ENCODE measurements around the gene MRPL40. TPM values are rescaled to one million over a fixed set of nuclear protein-coding genes. Genes with fewer than 3 reads are reported as not detected.
A peak's percentile ranks its signal among the peaks of the same experiment; 100 is the strongest.

MRPL40 gene
- total and polyA plus RNA-seq, 10 of the 15 experiments (the other 5 are each of a cell fraction or from before 2014, with no cell fraction given), result 41.2 to 207 (median 69.1) TPM

- TF ChIP-seq POLR2AphosphoS2 (IDR thresholded peaks at IDR 0.05; ENCODE audit: low read depth, low read length), result peak; percentile 80
- TF ChIP-seq CHD2 (IDR thresholded peaks at IDR 0.05; ENCODE audit: borderline replicate concordance, low read depth, low read length), result peak; percentile 95
- 0 out of 2 replicates have a peak, but pooled peaks have one; percentile 18 for TF ChIP-seq SPI1 (IDR thresholded peaks at IDR 0.05; ENCODE audit: borderline replicate concordance, insufficient read depth, low read depth, low read length)
- TF ChIP-seq SP1 (IDR thresholded peaks at IDR 0.05; ENCODE audit: low read depth, low read length), result peak; percentile 96
- no peak for TF ChIP-seq ETV6 (conservative IDR thresholded peaks at IDR 0.05 in 1 of 2, IDR thresholded peaks at IDR 0.05 in 1 of 2; ENCODE audit: borderline replicate concordance in 1 of 2, low read depth in 1 of 2)
- TF ChIP-seq, protein P1, sequence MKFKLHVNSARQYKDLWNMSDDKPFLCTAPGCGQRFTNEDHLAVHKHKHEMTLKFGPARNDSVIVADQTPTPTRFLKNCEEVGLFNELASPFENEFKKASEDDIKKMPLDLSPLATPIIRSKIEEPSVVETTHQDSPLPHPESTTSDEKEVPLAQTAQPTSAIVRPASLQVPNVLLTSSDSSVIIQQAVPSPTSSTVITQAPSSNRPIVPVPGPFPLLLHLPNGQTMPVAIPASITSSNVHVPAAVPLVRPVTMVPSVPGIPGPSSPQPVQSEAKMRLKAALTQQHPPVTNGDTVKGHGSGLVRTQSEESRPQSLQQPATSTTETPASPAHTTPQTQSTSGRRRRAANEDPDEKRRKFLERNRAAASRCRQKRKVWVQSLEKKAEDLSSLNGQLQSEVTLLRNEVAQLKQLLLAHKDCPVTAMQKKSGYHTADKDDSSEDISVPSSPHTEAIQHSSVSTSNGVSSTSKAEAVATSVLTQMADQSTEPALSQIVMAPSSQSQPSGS (IDR thresholded peaks at IDR 0.05; ENCODE audit: low read length), result no peak
- peak; percentile 65; the same call in 1 of the 2 replicates for TF ChIP-seq ZNF687 (IDR thresholded peaks at IDR 0.05)
- TF ChIP-seq FOS (IDR thresholded peaks at IDR 0.05; ENCODE audit: borderline replicate concordance, extremely low read depth, insufficient read length), result peak; percentile 68
- TF ChIP-seq SMAD5 (IDR thresholded peaks at IDR 0.05; ENCODE audit: low read depth), result 0 out of 2 replicates have a peak, but pooled peaks have one; percentile 42
- TF ChIP-seq, protein P2, sequence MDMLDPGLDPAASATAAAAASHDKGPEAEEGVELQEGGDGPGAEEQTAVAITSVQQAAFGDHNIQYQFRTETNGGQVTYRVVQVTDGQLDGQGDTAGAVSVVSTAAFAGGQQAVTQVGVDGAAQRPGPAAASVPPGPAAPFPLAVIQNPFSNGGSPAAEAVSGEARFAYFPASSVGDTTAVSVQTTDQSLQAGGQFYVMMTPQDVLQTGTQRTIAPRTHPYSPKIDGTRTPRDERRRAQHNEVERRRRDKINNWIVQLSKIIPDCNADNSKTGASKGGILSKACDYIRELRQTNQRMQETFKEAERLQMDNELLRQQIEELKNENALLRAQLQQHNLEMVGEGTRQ (IDR thresholded peaks at IDR 0.05; ENCODE audit: borderline replicate concordance, low read depth, low read length), result peak; percentile 22; the same call in 1 of the 2 replicates
- 0 out of 3 replicates have a peak, but pooled peaks have one; percentile 56 for TF ChIP-seq POU2F2 (IDR thresholded peaks at IDR 0.05; ENCODE audit: borderline replicate concordance, low read depth, low read length)
- peak; percentile 63; the same call in 1 of the 2 replicates for TF ChIP-seq NR2F1 (conservative IDR thresholded peaks at IDR 0.05)
- 0 out of 2 replicates have a peak, but pooled peaks have one; percentile 36 for TF ChIP-seq ZNF24 (IDR thresholded peaks at IDR 0.05)
- peak in 1 of 2 experiments; percentile 74; a peak in 2 of 4 replicates for TF ChIP-seq BHLHE40 (IDR thresholded peaks at IDR 0.05; ENCODE audit: borderline replicate concordance in 1 of 2, low read depth in 2 of 2, low read length in 1 of 2)
- 0 out of 2 replicates have a peak, but pooled peaks have one; percentile 35 for TF ChIP-seq TCF3 (IDR thresholded peaks at IDR 0.05; ENCODE audit: borderline replicate concordance, insufficient read depth, low read depth, low read length)
- no peak for TF ChIP-seq ZBED1 (IDR thresholded peaks at IDR 0.05; ENCODE audit: borderline replicate concordance)
- peak; percentile 90; the same call in 1 of the 2 replicates for TF ChIP-seq LARP7 (IDR thresholded peaks at IDR 0.05)
- peak; percentile 77 for TF ChIP-seq SMARCA5 (IDR thresholded peaks at IDR 0.05)
- peak; percentile 74; the same call in 1 of the 2 replicates for TF ChIP-seq ASH2L (IDR thresholded peaks at IDR 0.05; ENCODE audit: borderline replicate concordance, low read depth)
- peak; percentile 95 for TF ChIP-seq YY1 (IDR thresholded peaks at IDR 0.05; ENCODE audit: low read depth, low read length)
These were observed 15.2 kb downstream of the MRPL40 start, which contains the start of gene C22orf39 (continued) for GRCh38 chr22:19447330-19448075.
